Measurements from ENCODE around the gene PCCA. TPM values are rescaled to one million over a fixed set of nuclear protein-coding genes. Genes with fewer than 3 reads are reported as not detected.
"Not testable (repeated sequence)": the region's sequence is repeated elsewhere in the genome, so short reads cannot be mapped to it uniquely, and the experiment has no call there.

PCCA gene
- total RNA-seq, 4 donors from 2014 or later: 33.8 to 40.3 (median 39.0) TPM

- no peak for DNase-seq (ENCODE audit: extremely low spot score)
These were observed 289.6 kb downstream of the PCCA start for GRCh38 chr13:100378533-100378932.

GRCh38 chr13:100381595-100382224, 292.8 kb downstream of the PCCA start:
- H3K9me3 ChIP-seq: peaks cover 0 to 18% (median 13%) of the 10 kb centered on the region in 4 donors
- H3K27me3 ChIP-seq: no peaks in the 10 kb centered on the region
- WGBS: 79% methylated on average over 14 of the region's 16 CpGs
- intact Hi-C loops (cut with DNase I): no loop called here
- H3K36me3 ChIP-seq: peaks cover 0 to 17% (median 2%) of the 10 kb centered on the region in 4 donors
- H3K4me3 ChIP-seq: no peak overlapping the region
- no peak for DNase-seq (ENCODE audit: extremely low spot score)
- TF ChIP-seq CTCF (IDR thresholded peaks at IDR 0.05) (no peak), POLR2AphosphoS5 (IDR thresholded peaks at IDR 0.05) (no peak), EP300 (IDR thresholded peaks at IDR 0.05) (no peak), POLR2A (IDR thresholded peaks at IDR 0.05; ENCODE audit: low read depth) (no peak)
- no peaks in the 10 kb centered on the region for H3K4me1 ChIP-seq
- no peak overlapping the region for H3K27ac ChIP-seq (replicated peaks in 1 of 4)

More at GRCh38 chr13:100378533-100378932, 289.6 kb downstream of the PCCA start:
- H3K4me3 ChIP-seq: no peak overlapping the region
- no peak for TF ChIP-seq CTCF (IDR thresholded peaks at IDR 0.05)
- no peaks in the 10 kb centered on the region for H3K4me1 ChIP-seq
- H3K9me3 ChIP-seq: peaks cover 0 to 34% (median 24%) of the 10 kb centered on the region in 4 donors
- no peak overlapping the region for H3K27ac ChIP-seq (replicated peaks in 1 of 4)
- intact Hi-C loops (cut with DNase I): no loop called here
- peaks cover 7 to 17% (median 13%) of the 10 kb centered on the region in 4 donors for H3K36me3 ChIP-seq
- H3K27me3 ChIP-seq: no peaks in the 10 kb centered on the region

GRCh38 chr13:100382785-100383184, 293.9 kb downstream of the PCCA start:
- Histone ChIP-seq H3K4me1 (no peaks in the 10 kb centered on the region), H3K36me3 (peaks cover 0 to 20% (median 3%) of the 10 kb centered on the region in 4 donors), H3K4me3 (no peak overlapping the region), H3K27me3 (no peaks in the 10 kb centered on the region), H3K27ac (replicated peaks in 1 of 4) (no peak overlapping the region), H3K9me3 (peaks cover 0 to 10% (median 8%) of the 10 kb centered on the region in 4 donors)
- DNase-seq (ENCODE audit: extremely low spot score): no peak
- no peak for TF ChIP-seq CTCF (IDR thresholded peaks at IDR 0.05)
- no peak for TF ChIP-seq POLR2A (IDR thresholded peaks at IDR 0.05; ENCODE audit: low read depth)
- TF ChIP-seq EP300 (IDR thresholded peaks at IDR 0.05): no peak
- TF ChIP-seq POLR2AphosphoS5 (IDR thresholded peaks at IDR 0.05): no peak
- intact Hi-C loops (cut with DNase I): no loop called here

GRCh38 chr13:100387416-100387815, 298.5 kb downstream of the PCCA start:
- no peak for DNase-seq (ENCODE audit: extremely low spot score)
- Histone ChIP-seq H3K27ac (replicated peaks in 1 of 4) (no peak overlapping the region), H3K9me3 (no peaks in the 10 kb centered on the region), H3K36me3 (peaks cover 0 to 26% (median 4%) of the 10 kb centered on the region in 4 donors), H3K4me3 (no peak overlapping the region), H3K27me3 (no peaks in the 10 kb centered on the region), H3K4me1 (peaks cover 0 to 7% (median 3%) of the 10 kb centered on the region in 4 donors)
- intact Hi-C loops (cut with DNase I): no loop called here
- no peak for TF ChIP-seq POLR2A (IDR thresholded peaks at IDR 0.05; ENCODE audit: low read depth)
- no peak for TF ChIP-seq EP300 (IDR thresholded peaks at IDR 0.05)
- no peak for TF ChIP-seq POLR2AphosphoS5 (IDR thresholded peaks at IDR 0.05)
- TF ChIP-seq CTCF (IDR thresholded peaks at IDR 0.05): no peak
- 96% methylated on average over 3 of the region's 3 CpGs for WGBS

- H3K9me3 ChIP-seq; H3K4me3 ChIP-seq; H3K4me1 ChIP-seq; H3K27me3 ChIP-seq; DNase-seq (ENCODE audit: extremely low spot score); H3K27ac ChIP-seq (replicated peaks in 1 of 4); intact Hi-C loops (cut with DNase I): not testable (repeated sequence)
- WGBS: 98% methylated on average over 5 of the region's 5 CpGs
- H3K36me3 ChIP-seq: peaks cover 0 to 26% (median 4%) of the 10 kb centered on the region in 4 donors
These were observed 299.3 kb downstream of the PCCA start for GRCh38 chr13:100388150-100388549.

All from esophagus muscularis mucosa (tissue), 4 donors.